NCI-H524 (cell line): Measurements from ENCODE around the gene FRMPD1.

Experiments used
- DNase-seq, 2 experiments: peaks; one replicate each; lab custom pipeline; 2025; lab: John Stamatoyannopoulos, UW

FRMPD1 gene

GRCh38 chr9:37635808-37636207, 14.9 kb upstream of the FRMPD1 start:
- DNase-seq: no peak

- DNase-seq: no peak
Observed at GRCh38 chr9:37636511-37637448, 14.0 kb upstream of the FRMPD1 start.

GRCh38 chr9:37639109-37639762, 11.5 kb upstream of the FRMPD1 start:
- DNase-seq: no peak

- DNase-seq: peak; percentile 59 to 87
Observed at GRCh38 chr9:37639841-37640240, 10.9 kb upstream of the FRMPD1 start.

GRCh38 chr9:37640246-37640645, 10.5 kb upstream of the FRMPD1 start:
- DNase-seq: peak; percentile 59 to 89

- DNase-seq: no peak
Observed at GRCh38 chr9:37641331-37641730, 9.4 kb upstream of the FRMPD1 start.

- no peak for DNase-seq
Observed at GRCh38 chr9:37643214-37643613, 7.5 kb upstream of the FRMPD1 start.

GRCh38 chr9:37645903-37646506, 4.7 kb upstream of the FRMPD1 start:
- DNase-seq: peak; percentile 68 to 81

GRCh38 chr9:37650299-37650872, 368 bp upstream of the FRMPD1 start:
- no peak for DNase-seq

GRCh38 chr9:37652261-37652660, 1.5 kb downstream of the FRMPD1 start:
- no peak for DNase-seq

GRCh38 chr9:37653385-37653784, 2.6 kb downstream of the FRMPD1 start:
- no peak for DNase-seq

- no peak for DNase-seq
Observed at GRCh38 chr9:37656936-37657335, 6.2 kb downstream of the FRMPD1 start.

- no peak for DNase-seq
Observed at GRCh38 chr9:37660691-37661090, 9.9 kb downstream of the FRMPD1 start.

- no peak for DNase-seq
Observed at GRCh38 chr9:37663926-37664325, 13.2 kb downstream of the FRMPD1 start.

- DNase-seq: peak; percentile 95 to 96
Observed at GRCh38 chr9:37667706-37668105, 17.0 kb downstream of the FRMPD1 start.

- peak; percentile 95 to 96 for DNase-seq
Observed at GRCh38 chr9:37668116-37668601, 17.4 kb downstream of the FRMPD1 start.

GRCh38 chr9:37669232-37669631, 18.5 kb downstream of the FRMPD1 start:
- DNase-seq: no peak

GRCh38 chr9:37675661-37676060, 24.9 kb downstream of the FRMPD1 start:
- DNase-seq: no peak

GRCh38 chr9:37676411-37676830, 25.7 kb downstream of the FRMPD1 start:
- DNase-seq: peak; percentile 94 to 98

- no peak for DNase-seq
Observed at GRCh38 chr9:37677435-37677834, 26.7 kb downstream of the FRMPD1 start.

- DNase-seq: peak in 1 of 2 experiments; percentile 27
Observed at GRCh38 chr9:37678789-37679273, 28.1 kb downstream of the FRMPD1 start.
